Measurements from ENCODE around the gene AMH.
A peak's percentile ranks its signal among the peaks of the same experiment; 100 is the strongest.

Gene AMH

DNA sequence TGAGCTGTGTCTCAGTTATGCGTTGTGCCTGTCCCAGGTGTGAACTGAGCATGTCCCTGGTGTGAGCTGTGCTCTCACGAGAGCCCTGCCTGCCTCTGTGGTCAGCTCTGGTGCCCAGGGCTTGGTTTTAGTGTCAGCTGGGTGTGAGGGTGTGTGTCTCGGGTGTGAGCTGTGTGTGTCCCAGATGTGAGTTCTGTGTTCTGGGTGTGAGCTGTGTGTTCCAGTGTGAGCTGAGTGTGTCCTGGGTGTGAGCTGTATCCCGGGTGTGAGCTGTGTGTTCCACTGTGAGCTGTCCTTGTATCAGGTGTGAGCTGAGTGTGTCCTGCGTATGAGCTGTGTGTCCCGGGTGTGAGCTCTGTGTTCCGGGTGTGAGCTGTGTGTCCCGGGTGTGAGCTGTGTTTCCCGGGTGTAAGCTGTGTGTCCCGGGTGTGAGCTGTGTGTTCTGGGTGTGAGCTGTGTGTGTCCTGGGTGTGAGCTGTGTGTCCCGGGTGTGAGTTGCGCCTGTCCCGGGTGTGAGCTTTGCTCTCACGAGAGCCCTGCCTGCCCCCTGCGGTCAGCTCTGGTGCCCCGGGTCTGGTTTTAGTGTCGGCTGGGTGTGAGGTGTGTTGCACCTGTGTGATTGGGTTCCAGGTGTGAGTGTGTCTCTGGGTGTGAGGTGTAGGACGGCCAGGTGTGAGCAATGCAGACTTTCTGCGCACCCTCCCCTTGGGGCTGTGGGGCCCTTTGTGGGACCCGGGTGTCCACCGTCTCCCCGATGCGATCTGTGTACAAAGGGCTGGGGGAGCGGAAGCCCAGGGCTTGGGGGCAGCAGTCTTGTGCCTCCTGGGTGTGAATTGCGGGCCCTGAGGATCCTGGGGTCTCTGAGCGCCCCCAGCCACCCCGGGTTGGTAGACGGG is 39.9 kb downstream of the AMH start:
- no peak for DNase-seq

DNA sequence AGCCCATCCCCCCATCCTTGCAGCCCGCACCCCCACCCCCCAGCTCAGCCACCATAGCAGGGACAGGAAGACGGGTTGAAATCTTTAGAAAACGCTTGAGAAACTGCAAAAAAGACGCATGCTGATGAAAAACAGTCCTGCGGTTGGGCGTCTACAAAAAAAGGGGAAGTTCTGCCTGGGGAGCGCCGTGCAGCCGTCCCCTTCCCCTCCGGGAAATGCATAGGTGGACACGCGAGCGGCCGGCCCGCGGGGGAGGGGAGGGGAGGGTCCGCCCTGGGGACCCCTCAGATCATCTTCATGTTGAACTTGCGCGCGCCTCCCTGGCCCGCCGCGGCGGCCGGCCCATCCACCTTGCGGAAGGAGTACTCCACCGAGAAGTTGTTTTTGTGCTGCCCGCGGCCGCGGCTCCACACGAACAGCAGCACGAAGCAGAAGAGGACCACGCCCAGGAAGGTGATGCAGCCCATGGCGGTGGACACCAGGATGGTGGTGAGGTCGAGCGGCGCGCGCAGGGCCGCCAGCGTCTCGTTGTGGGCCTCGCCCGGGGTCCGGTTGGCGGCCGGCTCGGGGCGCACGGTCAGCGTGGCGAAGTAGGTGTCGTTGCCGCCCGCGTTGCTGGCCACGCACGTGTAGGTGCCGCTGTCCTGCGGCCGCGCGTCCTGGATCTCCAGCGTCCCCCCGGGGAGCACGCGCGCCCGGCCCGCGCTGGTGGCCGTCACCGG is 40.8 kb downstream of the AMH start:
- DNase-seq = no peak

DNA sequence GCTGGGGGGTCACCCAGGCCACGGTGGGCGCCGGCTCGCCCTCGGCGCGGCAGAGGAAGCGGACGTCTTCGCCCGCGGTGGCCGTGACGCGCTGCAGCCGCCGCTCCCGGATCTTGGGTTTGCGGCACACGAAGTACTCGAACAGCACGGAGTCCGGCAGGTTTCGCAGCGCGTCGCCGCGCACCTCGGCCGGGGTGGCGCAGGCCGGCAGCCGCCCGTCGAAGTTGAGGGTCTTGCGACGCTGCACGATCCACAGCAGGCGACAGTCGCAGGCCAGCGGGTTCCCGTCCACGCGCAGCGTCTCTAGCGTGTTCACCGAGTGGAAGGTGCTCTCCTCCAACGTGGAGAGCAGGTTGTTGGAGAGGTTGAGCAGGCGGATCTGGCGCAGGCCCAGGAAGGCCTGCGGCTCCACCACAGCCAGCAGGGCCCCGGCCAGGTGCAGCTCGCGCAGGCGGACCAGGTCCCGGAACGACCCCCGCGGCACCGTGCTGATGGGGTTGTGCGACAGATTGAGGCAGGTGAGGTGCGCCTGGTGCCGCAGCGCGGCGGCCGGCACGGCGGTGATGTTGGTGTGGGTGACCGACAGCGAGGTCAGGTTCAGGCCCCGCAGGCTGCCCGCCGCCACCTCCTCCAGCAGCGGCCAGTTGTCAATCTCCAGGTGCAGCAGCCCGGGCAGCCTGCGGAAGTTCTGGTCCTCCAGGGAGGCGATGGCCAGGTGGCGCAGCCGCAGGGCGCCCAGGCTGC is 41.5 kb downstream of the AMH start:
- DNase-seq = peak in 1 of 2 experiments; percentile 31

DNA sequence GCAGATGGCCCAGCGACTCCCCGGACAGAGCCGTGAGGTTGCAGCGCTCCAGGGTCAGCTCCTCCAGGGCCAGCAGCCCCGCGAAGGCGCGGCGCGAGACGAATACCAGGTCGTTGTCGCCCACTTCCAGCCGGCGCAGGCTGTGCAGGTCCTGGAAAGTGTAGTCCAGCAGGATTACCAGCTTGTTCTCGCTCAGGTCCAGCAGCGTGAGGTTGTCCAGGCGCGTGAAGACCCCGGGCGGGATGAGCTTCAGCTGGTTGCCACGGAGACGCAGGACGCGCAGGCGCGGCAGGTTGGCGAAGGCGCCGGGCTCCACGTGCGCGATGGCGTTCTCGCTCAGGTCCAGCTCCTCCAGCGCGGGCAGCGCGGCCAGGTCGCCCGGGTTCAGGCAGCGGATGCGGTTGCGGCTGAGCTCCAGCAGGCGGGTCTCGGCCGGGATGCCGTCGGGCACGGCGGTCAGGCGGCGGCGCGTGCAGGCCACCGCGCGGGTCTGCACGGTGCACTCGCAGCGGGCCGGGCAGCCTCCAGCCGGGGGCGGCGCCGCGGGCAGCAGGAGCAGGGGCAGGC is 42.1 kb downstream of the AMH start:
- DNase-seq = no peak

DNA sequence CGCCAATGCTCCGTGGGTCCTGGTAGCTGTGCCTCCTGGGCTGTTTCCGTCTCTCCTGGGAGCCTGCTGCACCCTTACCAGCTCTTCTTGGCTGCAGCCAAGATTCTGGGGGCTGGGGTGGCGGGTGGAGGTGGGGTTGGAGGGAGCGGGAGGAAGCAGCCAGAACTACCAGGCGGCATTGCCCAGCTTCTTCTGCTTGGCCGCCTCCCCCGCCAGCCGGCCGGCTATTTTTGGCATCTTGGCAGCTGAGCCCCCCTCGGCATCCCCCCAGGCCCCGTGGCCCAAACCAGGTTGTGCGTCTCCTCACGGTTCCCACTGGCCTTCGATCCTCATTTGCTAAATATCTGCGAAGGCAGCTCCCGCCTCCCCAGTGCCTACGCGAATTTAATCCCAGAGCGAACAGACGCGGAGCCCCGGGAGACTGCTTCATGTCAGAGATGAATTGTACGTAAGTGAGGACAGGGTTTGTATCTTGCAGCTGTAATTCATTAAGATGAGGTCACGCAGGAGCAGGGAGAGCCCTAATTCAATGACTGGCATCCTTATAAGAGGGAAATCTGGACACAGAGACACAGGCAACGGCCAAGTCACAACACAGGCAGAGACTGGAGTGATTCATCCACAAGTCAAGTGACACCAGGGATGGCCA is 45.7 kb downstream of the AMH start:
- no peak for DNase-seq

DNA sequence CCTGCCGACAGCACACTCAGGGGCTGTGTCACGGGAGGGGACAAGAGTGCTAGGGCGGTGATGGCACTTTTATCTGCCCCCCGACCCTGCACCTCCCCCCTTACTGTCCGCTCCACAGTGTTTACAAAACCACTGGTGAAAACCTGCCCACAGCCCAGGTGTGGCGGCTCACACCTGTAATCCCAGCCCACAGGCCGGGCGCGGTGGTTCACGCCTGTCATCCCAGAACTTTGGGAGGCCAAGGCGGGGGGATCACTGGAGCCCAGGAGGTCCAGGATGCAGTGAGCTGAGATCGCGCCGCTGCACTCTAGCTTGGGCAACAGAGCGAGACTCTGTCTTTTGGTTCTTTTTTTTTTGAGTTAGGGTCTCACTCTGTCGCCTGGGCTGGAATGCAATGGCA is 47.0 kb downstream of the AMH start:
- no peak for DNase-seq

DNA sequence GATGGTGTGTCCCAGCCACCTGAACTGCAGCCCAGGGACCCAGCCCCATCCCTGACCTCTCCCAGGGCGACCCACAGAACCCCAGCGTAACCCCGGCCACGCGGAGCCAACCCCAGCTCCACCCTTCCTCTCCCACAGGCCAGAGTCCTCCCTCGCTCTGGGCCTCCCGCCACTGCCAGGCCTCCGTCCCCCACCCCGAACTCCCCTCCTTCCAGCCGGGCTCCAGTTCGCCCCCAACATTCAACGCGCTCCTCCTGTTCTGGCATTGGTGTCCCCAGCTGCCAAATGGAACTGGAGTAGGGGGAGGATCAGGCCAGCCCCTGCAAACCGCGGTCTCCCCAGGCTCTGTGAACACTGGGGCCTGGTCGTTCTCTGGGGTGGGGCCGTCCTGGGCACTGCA is 51.4 kb downstream of the AMH start:
- DNase-seq = no peak

Measured in NCI-H187 (cell line).